ENCODE results near the gene ABLIM2. TPM values are rescaled to one million over a fixed set of nuclear protein-coding genes. Genes with fewer than 3 reads are reported as not detected.

The ABLIM2 gene
- total and polyA plus RNA-seq, 2 of the 4 experiments (the other 2 are of a cell fraction) = under 0.01 to 0.10 TPM

DNA sequence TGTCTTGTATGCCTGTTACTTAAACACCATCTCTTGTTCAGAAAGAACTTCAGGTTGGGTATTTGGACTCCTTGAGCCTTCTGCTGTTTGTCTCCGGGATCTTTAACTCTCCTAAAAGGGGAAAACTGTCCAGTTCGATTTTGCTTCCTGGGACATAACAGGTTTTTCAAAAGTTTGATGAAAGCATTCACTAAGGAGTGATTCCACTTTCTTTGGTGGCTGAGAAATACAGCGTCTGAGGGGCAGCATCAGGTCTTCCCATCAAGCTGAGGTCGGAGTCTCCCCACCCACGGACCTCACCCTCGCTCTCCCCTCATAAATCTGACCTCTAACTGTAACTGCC, 220.4 kb downstream of the ABLIM2 start:
- dilution Hi-C loops (cut with HindIII; ENCODE audit: low sequenced_read_pairs, unreplicated experiment) (no loop called here), in situ Hi-C loops (cut with MboI; ENCODE audit: low sequenced_read_pairs) (no loop called here), intact Hi-C loops (cut with micrococcal nuclease) (loop anchor here (2.0 to 5.0 kb wide), 4 partner anchors 23 to 133 kb away; no protein-coding TSS in a partner anchor)
- H3K9ac ChIP-seq (ENCODE audit: low read depth, low read length) = peak overlapping the region; percentile 98
- H3K9me1 ChIP-seq (ENCODE audit: insufficient read depth, low read length) = peaks cover 12% of the 10 kb centered on the region
- H3K36me3 ChIP-seq (ENCODE audit: control insufficient read depth, insufficient read depth, low read length) = peaks cover 7% of the 10 kb centered on the region
- no peak for ATAC-seq (ENCODE audit: low read depth)
- CTCF ChIA-PET = interaction anchor here (0.6 to 1.7 kb wide), 13 partner anchors 9 to 134 kb away, joined by 3 to 6 read pairs (median 4); no protein-coding TSS in a partner anchor
- POLR2A ChIA-PET (ENCODE audit: unreplicated experiment) = no interaction called here
- BruUV-seq (replicated peaks) = TSS peak; percentile 17
- peak overlapping the region; percentile 61 for H2BK5ac ChIP-seq (ENCODE audit: low read depth, low read length, poor library complexity, severe bottlenecking)
- peak overlapping the region; percentile 16; the same call in 1 of the 2 replicates for H2BK20ac ChIP-seq (ENCODE audit: low read depth, low read length)
- peak overlapping the region; percentile 89 for H3K23ac ChIP-seq (ENCODE audit: low read depth, low read length)
- peak overlapping the region; percentile 90 for H2AFZ ChIP-seq (replicated peaks; ENCODE audit: low read length, poor library complexity)
- peaks cover 16% of the 10 kb centered on the region for H3K4me1 ChIP-seq (ENCODE audit: control insufficient read depth, insufficient read depth, low read length)
- H4K5ac ChIP-seq (ENCODE audit: low read depth, low read length) = peak overlapping the region; percentile 50; the same call in 1 of the 2 replicates
- peak overlapping the region; percentile 37; the same call in 2 of the 3 replicates for H2BK15ac ChIP-seq (ENCODE audit: low read depth, low read length)
- H2BK120ac ChIP-seq (ENCODE audit: low read depth, low read length) = peak overlapping the region; percentile 48
- TF ChIP-seq SMC3 (IDR thresholded peaks at IDR 0.05; ENCODE audit: low read depth, low read length) = no peak
- H4K20me1 ChIP-seq (ENCODE audit: insufficient read depth, low read length) = peaks cover 49% of the 10 kb centered on the region
- WGBS, 2 experiments (ENCODE audit: extremely low coverage in 2 of 2, insufficient read length in 1 of 2) = no CpG with 5 or more reads among the region's 6 CpGs
- peak overlapping the region; percentile 95 for H3K27ac ChIP-seq (ENCODE audit: insufficient read depth, low read length)
- H4K8ac ChIP-seq (ENCODE audit: low read depth in 2 of 2, low read length in 2 of 2) = peak overlapping the region; percentile 66 to 68
- H3K18ac ChIP-seq (ENCODE audit: low read depth, low read length) = peak overlapping the region; percentile 83
- H3K9me3 ChIP-seq (ENCODE audit: control insufficient read depth, insufficient read depth, low read length) = no peaks in the 10 kb centered on the region; the same call in 1 of the 2 replicates
- H3K79me1 ChIP-seq (ENCODE audit: low read depth in 1 of 2, low read length in 2 of 2) = peaks cover 0 to 34% of the 10 kb centered on the region in 2 experiments; a peak in 2 of 4 replicates
- peak overlapping the region; percentile 98 for H2AK9ac ChIP-seq (replicated peaks; ENCODE audit: low read depth, low read length, poor library complexity)
- H3K4me3 ChIP-seq (ENCODE audit: insufficient read depth, low read depth, low read length) = peak overlapping the region; percentile 69
- H4K91ac ChIP-seq (ENCODE audit: insufficient read depth, low read depth, low read length) = peak overlapping the region; percentile 70
- peak overlapping the region; percentile 98 for H3K4me2 ChIP-seq (ENCODE audit: low read depth, low read length)
- H3K14ac ChIP-seq (replicated peaks; ENCODE audit: low read depth, low read length) = peak overlapping the region; percentile 79
- H3K27me3 ChIP-seq (ENCODE audit: control insufficient read depth, insufficient read depth, low read length) = no peaks in the 10 kb centered on the region
- H3K56ac ChIP-seq (ENCODE audit: extremely low read depth, insufficient read depth, low read length) = peak overlapping the region; percentile 87
- peak overlapping the region; percentile 87 for H2AK5ac ChIP-seq (ENCODE audit: low read depth, low read length)
- peak overlapping the region; percentile 83 for H3K4ac ChIP-seq (ENCODE audit: low read depth, low read length)
- DNase-seq = no peak
